Subcutaneous adipose tissue (tissue), 4 donors: ENCODE results near the gene GRIA3. TPM values are rescaled to one million over a fixed set of nuclear protein-coding genes. Genes with fewer than 3 reads are reported as not detected.

Experiments used
- total RNA-seq, 4 donors: library from RNA; depleted of rRNA; stranded (reverse); fragments of >200 nt; gene quantifications; one replicate each; pipeline ENCODE4 v1.1.0, GENCODE V29; 2016
- TF ChIP-seq, protein P1 (sequence below): fragments of 450-650 bp; IDR thresholded peaks from one replicate; pipeline ENCODE4 v1.5.1; 2016; ENCODE audit warnings: low read depth, mild to moderate bottlenecking, control low read depth, antibody characterized with exemption, moderate library complexity

The GRIA3 gene
- total RNA-seq, 4 donors from 2014 or later: 0.19 to 1.9 (median 1.2) TPM

DNA sequence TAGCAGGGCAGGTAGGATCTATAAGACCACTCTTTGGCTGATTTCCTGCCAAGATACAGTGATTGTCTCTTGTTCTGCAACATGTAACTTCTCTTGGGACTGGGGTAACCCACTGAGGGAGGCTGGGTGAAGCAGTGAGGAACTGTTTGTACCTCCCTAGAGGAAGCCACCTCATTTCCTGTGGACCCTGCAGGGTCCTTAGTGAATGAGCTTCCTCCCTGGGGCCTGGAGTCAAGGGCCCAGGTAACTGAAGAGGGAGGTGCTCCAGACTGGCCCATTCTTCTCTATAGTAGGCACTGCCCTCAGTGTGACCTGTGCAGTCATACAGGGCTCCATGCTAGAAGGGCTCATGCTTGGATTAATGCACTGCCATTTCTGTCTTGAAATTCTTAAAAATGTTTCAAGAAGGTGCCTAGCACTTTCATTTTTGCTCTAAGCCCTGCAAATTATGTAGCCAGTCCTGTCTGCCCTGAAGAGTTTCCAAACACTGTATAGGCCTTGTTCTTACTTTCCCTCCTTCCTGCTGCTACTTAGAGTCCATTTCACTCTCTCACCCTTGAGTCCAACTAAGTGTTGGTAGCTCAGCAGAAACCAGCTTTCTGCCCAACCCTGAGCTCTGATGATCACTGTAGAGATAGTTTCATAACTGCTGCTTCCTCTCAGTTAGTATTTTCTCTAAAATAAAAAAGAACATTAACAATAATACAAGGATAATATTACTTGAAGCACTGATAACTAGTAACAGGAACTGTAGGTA, 8.5 kb upstream of the GRIA3 start:
- TF ChIP-seq, protein P1, sequence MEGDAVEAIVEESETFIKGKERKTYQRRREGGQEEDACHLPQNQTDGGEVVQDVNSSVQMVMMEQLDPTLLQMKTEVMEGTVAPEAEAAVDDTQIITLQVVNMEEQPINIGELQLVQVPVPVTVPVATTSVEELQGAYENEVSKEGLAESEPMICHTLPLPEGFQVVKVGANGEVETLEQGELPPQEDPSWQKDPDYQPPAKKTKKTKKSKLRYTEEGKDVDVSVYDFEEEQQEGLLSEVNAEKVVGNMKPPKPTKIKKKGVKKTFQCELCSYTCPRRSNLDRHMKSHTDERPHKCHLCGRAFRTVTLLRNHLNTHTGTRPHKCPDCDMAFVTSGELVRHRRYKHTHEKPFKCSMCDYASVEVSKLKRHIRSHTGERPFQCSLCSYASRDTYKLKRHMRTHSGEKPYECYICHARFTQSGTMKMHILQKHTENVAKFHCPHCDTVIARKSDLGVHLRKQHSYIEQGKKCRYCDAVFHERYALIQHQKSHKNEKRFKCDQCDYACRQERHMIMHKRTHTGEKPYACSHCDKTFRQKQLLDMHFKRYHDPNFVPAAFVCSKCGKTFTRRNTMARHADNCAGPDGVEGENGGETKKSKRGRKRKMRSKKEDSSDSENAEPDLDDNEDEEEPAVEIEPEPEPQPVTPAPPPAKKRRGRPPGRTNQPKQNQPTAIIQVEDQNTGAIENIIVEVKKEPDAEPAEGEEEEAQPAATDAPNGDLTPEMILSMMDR: no peak

DNA sequence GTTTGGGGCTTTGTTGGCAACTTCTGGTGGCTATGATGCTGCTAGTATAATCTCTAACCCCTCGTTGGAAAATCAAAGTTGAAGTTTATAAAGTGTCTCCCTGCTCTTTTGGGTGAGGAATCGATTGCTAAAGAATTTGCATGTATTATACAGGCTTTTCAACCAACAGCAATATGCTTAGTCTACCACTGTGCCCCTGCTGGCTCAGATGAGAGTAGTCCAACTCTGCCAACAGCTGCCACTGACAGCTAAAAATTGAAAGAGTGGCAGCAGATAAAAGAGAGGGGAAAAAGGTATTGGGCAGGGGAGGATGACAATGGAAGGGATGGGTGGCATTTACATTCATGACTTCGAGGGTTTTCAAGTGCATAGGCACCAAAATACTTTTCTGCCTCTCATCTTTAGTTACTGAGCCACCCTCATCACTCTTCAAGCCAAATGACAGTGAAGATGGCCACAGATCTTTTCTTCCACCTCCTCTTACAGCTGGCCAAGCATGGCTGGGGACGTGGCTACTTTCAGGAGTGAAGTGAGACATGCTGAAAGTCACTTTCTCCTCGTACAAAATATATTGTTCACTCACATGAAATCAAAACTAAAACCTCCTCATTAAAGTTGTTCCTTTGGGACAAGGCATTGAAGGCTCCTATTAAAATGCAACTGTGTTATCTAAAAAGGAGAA, 2.7 kb upstream of the GRIA3 start:
- TF ChIP-seq, protein P1: no peak

DNA sequence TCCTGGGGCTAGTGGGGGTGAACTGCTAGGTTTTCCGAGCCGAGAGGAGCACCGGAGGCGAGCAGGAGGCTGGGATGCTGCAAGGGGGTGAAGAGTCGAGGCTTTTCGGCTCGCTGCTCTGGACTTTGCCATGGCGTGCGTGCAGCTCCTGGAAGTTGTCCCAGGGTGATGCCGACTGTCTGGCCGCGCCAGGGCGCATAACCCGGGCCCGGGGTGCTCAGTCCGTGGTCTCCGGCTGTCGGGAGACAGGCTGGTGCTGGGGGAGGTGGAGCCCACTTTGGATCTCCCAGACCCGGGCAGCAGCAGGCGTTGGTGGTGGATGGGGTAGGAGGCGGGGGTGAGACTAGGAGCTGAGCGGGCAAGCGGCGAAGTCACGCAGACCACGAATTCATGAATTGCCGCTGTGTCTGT, 793 bp downstream of the GRIA3 start:
- TF ChIP-seq, protein P1: no peak

DNA sequence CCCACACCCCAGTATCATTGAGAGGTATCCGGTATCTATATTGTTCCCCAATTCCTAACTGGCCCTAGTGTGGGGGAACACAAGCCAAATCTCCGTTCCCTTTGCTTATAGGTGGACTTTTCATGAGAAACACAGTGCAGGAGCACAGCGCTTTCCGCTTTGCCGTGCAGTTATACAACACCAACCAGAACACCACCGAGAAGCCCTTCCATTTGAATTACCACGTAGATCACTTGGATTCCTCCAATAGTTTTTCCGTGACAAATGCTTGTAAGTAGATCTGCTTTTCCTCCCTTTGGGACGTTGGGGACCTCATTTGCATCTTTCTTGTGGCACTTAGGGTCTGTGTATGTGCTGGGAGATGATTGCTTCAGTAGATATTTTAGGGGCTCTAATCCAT, 1.6 kb downstream of the GRIA3 start:
- TF ChIP-seq, protein P1: no peak

DNA sequence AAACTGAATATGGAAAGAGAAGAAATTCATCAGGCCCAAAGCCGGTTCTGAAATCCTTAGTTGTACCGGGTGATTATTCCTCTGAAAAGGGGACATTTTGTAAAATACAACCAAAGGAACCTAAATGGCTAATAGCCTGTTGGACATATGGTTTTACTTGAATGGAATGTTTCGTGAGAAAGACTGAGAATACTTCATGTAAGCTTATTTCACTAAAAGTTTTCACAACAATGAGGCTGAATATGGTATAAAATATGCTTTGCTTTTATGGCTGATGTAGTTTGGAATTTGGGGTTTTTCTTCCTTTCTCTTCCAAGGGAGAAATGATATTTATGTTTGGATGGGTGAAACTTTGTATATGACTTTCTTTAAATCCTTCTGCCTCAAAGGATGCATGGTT, 2.7 kb downstream of the GRIA3 start:
- TF ChIP-seq, protein P1: no peak

DNA sequence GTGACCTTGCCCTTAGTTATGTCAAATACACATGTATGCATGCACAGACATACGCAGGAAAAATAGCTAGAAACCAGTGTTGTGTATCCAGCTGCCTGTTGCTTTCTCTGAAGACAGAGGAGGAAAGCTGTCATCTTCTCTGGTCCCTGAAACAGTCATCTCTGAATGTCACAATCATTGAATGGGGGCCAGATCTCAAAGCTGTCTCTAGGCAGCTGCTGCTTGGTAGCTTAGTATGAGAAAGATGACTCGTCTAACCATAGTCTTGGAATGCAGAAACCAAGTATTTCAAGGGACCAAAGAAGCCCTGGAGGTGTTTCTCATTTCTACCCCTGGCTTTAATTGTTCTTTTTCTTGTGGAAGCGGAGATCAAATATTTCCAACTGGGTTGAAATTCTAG, 4.0 kb downstream of the GRIA3 start:
- TF ChIP-seq, protein P1: no peak

DNA sequence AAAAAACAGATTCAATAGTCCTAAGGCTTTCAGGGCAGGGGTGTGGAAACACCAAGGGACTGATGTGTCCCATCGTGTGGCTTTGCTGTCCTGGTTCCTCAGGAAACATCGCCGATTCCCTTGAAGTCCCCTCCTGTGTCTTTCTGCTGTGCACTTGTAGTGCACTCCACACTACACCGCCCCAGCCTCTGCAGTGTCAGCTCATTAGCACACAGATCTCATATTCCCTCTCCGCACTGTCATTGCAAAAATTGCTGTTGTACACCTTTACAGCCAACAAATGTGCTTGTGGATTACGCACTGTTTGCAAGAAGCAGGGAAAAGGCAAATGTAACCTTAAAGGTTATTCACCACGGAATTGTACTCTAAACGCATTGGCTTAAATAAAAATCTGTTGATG, 5.3 kb downstream of the GRIA3 start:
- TF ChIP-seq, protein P1: no peak
